HG03565 (cell line): ENCODE results near the gene FADS3.
"Not testable (repeated sequence)": the region's sequence is repeated elsewhere in the genome, so short reads cannot be mapped to it uniquely, and the experiment has no call there.

Experiments used
- ATAC-seq: cut with Tn5 transposase; IDR thresholded peaks from one replicate; pipeline ENCODE4 v1.9.1; 2021; ENCODE audit warnings: mild to moderate bottlenecking, moderate library complexity; ENCODE audit not compliant: unreplicated experiment

The FADS3 gene

DNA sequence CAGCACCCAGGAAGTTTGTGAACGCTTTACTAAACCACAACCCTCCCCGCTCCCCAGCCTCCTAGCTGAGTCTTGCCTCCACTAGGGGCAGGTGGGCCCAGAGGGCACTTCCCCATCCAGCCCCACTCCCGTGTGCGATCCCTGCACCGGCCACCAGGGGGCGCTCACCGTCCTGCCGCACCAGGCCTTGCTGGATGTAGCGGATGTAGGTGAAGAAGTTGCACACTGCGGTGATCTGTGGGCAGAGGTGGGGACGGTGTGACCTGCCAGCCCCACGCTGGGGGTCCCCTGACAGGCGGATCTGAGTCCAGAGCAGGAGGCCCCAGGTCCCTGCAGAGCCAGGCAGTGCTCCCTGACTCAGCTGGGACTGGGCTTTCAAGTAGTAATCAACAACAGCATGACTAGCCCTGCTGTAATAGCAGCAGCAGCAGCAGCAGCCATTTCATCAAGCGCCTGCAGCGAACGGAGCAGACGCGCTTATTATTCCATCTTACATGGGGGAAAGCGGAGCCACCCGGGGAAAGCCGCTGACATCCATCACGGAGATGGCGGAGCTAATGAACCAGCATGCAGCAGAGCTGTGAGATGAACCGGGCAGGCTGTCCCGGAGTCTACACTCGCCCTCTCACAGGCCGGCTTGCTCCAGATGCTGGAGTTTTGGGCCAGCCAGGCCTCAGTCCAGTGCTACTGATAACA lies 7.9 kb upstream of the FADS3 start:
- peak; percentile 59 for ATAC-seq

DNA sequence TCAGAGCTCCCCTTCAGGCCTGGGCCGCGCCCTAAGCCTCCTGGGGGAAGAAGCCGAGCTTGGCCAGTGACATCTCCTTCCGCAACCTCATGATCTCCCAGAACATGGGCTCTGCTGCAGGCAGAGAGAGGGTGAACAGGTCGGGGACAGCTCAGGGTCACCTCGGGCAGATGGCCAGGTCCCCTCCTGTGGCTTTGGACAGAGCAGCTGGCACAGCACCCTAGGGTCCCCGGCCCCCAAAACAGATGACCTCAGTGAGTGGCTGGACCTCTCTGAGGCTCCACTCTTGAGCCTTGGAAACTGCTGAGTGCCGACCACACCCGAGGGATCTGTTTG lies 6.9 kb upstream of the FADS3 start:
- no peak for ATAC-seq

DNA sequence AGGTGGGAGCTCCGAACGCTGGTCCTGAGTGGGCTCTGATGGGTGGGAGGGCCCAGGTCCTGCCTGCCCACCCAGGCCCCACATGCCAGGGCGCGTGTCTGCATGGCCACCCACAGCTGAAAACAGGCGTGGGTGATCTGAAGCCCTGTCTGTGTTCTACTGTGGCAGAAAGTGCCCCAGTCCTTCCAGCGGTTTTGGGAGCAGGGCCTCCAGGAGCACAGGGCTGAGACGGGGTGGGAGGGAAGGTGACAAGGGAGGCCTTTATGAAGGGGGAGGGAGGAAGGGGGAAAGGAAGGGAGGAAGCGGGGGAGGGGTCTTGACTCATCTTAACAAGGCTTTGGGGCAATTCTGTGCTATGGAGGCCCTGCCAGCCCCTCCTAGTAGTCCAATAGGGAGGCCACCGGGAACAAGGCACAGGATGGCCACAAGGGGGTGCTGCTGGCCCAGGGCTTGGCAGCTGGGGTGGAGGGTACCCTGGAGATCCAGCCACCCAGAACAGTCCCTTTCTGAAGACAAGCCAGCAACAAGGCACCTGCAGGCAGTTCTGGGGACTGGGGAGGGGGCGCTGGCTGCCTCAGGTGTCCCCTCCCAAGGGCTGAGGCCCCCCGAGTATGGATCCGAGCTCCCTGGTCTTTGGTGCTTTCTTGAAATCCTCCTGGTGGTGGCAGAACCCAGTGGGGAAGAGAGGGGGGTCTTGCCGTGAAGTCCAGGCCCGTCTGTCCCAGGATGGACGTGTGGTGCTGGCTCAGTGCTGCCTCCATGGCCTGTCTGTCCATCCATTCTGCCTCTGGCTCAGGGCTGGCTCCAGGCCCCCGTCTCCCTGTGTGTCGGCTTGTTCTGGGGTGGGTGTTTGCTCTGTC lies 6.3 kb upstream of the FADS3 start:
- no peak for ATAC-seq

DNA sequence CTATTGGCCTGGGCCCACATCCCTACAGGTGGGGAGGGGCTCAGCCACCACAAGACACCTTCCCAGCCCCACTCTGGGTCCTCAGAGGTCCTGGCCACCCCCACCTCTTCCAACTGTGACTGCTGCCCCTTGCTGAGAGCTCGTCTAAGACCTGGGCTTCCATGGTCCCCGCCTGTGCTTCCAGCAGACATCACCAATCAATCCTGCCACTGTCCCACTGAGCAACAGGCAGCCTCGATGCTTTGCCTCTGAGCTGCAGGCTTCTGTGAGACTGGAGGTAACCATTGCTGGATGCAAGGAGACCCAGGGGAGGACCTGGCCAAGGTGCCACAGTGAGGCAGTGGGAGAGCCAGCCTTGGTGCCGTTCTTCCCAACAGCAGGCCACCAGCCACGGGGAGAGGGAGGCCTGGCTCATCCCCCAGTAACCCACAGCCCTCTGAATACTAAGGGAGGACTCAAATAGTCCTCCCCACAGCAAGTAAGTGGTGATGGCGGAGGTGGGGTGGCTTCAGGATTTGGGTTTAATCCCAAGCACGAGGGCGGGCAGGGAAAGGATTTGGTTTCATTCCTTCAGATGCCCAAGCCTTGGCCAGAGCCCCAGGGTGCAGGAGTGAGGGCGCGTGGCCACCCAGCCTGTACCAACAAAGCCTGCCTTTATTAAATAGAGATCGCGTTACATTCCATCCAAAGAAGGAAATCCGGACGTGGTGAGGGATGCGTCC lies 5.5 kb upstream of the FADS3 start:
- no peak for ATAC-seq

DNA sequence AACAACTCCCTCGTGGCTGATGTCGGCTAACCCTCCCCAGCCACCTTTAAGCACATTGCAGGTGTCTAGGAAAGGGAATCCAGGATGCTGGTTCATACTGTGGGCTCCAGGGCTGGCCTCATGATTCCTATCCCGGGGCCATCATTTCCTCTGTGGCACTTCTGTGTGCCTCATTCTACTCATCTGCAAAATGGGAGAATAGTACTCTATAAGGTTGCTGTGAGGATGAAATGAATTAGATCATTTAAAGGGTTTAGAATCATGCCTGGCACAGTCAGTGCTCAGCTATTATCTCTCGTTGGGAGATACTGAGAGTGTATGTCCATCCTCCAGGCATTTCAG lies 4.3 kb upstream of the FADS3 start:
- no peak for ATAC-seq

DNA sequence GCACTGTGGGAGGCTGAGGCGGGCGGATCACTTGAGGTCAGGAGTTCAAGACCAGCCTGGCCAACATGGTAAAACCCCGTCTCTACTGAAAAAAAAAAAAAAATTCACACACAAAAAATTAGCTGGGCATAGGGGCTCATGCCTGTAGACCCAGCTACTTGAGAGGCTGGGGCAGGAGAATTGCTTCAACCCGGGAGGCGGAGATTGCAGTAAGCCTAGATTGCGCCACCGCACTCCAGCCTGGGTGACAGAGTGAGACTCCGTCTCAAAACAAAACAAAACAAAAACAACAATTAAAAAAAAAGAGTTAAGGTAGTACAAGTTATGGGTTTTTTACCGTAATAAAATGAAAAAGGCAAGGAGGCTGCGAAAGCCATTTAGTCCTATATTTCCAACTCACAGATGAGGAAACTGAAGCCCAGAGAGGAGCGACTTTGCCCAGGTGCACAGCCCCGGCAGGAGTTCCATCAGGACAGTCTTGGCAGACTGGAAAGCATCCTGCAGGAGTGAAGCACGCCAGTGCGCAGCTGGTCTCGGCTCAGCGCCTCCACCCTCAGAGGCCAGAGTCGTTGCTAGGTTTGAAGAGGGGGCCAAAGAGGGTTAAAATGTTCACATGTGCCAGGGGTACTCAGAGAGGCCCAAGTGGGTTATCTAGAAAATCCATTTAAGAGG lies 3.8 kb upstream of the FADS3 start:
- ATAC-seq = no peak

DNA sequence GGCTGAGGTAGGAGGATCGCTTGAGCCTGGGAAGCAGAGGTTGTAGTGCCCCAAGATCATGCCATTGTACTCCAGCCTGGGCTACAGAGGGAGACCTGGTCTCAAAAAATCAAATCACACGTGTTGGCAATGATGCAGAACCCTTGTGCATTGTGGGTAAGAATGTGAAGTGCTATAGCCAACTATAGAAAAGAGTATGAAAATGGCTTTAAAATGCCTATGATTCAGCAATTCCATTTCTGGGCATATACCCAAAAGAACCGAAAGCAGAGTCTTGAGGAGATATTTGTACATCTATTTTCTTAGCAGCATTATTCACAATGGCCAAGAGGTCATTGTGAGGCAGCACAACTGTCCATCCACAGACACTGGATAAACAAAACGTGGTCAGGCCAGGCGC lies 2.6 kb upstream of the FADS3 start:
- ATAC-seq = no peak

DNA sequence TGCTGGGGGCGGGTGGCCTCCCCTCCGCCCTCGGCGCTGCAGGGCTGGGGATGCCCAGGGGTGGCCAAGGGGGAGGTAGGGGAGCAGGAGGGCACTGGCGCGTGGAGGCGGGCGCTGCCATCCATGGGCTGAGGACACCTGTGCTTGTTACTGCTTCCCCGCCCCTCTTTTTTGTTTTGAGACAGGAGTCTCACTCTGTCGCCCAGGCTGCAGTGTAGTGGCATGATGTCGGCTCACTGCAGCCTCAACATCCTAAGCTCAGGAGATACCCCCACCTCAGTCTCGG lies 683 bp upstream of the FADS3 start:
- no peak for ATAC-seq

DNA sequence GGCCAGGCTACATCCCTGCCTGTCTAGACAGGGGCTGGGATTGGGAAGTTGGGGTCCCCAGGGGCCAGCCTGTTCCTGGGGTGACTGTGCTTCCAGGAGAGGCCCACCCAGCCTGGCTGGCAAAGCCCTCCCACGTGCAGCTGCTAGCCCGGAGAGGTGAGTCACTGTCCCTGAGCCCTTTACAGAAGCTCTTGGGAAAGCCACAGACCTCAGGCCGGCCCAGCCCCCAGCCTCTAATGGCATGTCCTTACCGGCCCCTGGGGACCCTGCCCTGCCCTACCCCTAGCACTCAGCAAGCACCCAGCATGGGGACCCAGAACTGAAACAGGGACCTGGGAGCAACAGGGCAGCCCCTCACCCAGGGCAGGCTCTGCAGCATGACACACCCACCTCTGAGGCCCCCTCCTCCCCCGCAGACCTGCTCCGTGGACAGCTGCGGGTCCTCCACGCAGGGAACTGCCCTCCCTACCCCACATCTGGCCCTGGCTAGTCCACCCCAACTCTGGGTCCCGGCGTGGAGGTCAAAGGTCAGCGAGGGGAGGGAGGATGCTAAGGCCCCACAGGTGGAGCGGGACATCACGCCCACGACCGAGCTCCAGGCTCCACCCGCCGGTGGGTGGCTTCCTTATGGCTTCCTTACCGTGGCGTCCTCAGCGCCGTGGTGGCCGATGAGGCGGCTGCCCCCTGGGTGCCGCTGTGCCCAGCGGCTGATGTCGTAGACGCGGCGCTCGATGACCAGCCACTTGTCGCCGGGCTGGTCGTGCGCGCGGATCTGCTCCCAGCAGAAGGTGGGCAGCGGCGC lies 615 bp downstream of the FADS3 start:
- no peak for ATAC-seq

DNA sequence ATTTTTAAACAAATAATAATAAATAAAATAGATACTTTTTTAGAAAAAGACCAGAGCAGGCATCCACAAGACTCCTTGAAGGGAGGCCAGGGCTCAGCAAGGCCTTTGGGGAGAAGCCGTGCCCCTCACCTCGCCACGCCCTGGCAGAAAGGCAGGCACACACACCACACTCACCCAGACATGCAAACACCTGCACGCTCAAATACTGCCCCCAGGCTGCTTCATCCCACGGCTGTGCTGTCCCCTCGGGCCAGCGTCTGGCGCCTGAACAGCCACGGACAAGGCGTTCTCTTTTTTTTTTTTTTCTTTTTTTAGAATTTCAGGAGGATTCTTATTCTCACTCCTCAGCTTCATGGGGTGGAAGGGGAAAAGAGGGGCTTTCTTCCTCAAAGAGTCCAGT lies 1.5 kb downstream of the FADS3 start:
- no peak for ATAC-seq

DNA sequence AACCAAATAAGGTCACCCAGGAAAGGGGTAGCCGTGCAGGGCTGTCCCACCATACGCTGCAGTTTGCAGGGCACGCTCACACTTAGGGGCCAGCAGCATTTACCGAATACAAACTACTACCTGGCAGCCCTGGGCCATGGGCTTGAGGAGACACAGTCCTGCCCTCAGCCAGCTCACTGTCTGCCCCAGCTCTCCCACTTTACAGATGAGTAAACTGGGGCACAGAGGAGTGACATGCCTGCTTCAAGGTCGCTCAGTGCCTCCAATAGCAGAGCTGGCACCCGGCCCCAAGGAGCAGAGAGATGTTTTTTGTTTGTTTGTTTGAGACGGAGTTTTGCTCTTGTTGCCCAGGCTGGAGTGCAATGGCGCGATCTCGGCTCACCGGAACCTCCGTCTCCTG lies 2.8 kb downstream of the FADS3 start:
- no peak for ATAC-seq

DNA sequence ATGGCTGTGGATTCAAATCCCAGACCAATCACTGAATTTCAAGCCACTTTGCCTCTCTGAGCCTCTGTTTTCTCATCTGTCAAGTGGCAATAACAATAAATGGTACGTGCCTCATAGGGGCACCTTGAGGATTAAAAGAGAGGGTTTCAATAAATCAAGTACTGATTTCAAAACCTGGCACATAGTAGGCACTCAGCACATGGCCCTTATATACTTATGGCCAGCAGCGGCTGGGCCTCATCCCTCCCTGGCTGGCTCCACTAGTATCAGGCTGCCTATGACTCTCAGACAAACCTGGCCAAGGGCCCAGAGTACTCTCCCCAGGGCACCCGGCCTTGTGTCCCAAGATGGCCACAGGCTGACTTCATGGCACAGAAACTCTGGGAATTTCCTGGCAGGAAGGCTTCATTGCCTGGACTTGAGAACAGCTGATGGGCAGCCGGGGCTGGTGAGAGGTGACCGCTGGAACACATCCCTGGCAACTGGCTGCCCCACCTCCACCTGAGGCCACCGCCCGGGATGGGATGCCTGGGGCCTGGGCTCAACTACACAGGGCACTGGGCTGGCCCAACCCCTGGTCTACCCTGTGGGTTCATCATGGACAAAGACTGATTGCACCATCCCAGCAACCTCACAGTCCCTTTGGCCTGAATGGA lies 3.4 kb downstream of the FADS3 start:
- no peak for ATAC-seq

DNA sequence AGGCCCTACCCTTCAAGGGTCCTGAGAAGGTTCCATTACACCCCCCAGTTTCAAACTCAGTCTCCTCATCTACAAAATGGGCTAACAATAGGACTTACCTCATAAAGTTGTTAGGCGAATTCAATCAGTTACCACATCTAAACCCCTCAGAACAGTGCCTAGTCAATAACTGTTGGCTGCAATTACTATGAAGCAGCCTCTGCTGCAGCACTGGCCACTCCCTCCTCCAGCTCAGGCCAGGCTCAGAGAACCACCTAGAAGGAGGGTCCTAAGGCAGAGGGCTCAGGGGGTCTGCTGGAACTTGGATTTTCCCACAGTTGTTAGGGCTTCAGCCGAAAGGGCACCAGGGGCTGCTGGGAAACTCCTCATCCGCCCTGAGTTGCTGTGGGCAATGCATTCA lies 4.7 kb downstream of the FADS3 start:
- ATAC-seq = no peak

DNA sequence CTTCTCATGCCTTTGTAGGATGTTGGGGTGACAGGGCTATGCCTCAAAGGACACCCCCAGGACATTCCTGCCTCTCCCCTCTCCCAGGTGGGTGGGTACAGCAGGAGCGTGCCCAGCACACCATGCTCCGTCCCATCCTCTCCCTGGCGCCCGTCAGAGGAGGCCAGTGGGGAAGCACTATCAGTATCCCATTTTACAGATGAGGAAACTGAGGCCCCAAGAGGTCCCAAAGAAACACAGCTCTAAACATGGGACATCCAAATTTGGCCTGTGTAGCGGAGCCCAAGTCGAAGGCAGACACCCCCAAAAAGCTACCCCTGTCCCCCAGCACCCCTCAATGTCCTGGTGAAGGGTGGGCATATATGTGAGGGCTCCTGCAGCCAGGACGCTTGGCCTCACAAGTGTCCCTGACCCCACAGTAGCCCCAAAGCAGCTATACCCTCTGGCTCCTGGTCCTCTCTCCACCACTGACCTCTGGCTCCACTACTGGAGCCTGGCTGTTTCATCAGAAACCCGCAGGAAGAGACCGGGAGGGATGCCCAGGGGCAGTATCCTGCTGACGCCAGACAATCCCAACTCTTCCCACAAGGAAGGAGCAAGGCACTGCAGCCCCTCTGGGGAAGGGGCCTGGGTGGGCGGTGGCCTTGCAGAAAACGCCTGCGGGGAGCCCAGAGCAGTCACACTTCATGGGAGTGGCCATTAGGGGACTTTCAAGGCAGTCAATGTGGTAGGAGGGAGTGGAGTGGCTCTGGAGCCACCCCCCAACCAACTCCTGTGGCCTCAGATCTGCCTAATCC lies 5.4 kb downstream of the FADS3 start:
- no peak for ATAC-seq

DNA sequence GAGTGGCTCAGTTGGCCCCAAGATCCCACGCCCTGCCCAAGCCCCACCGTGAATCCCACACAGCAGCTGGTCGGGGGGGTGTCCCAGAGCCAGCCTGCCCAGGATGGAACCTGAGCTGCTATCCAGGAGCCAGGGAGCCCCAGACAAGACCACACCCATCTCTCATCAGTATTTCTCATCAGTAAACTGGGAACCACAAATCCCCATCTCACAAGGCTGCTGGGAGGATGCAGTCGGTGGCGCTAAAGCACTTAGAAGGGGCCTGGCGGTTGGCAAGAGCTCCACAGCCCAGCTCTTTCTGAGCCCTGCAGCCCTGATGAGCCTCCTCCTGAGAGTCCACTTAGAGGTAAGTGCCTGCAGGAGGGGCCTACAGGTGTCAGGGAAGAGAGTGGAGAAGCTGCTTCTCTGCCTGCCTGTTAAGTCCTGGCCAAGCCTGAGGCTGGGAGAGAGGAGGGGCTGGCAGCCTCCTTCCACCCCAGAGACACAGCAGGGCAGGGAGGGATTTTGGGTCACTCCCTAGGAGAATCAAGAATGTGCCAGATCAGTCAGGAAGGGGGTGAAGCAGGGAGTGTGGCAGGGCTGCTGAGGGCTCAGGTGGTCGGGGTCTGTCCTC lies 6.1 kb downstream of the FADS3 start:
- no peak for ATAC-seq

DNA sequence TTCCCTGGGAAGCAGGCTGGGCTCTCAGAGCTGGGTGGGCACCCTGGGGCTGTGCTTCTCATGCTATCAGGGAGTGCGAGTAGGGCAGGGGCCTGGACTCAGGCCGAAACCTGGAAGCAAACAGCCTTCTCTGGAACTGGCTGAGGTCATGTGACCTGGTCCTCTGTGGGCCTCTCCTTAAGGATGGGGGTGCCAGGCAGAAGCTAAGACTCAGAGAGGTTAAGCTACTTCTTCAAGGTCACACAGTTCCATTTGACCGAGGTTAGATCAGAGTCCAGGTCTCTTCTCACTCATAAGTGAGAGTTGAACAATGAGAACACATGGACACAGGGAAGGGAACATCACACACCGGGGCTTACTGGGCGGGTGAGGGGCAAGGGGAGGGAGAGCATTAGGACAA lies 7.4 kb downstream of the FADS3 start:
- ATAC-seq = no peak

DNA sequence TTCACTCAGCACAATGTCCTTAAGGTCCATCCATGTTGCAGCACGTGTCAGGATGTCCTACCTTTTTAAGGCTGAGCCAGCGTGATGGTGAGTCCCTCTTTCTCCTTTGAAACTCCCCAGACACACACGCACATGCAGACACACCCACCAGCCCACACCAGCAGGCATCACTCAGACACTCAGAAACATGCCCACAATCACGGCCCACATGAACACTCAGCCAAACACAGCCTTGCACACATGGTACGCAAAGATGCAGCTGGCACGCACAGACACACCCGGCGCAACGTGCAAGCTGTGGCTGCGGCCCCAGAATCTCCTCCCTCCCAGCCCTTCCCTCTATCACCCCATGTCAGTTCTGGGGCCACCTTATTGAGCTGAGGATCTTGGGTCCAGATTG lies 8.0 kb downstream of the FADS3 start:
- ATAC-seq = no peak

DNA sequence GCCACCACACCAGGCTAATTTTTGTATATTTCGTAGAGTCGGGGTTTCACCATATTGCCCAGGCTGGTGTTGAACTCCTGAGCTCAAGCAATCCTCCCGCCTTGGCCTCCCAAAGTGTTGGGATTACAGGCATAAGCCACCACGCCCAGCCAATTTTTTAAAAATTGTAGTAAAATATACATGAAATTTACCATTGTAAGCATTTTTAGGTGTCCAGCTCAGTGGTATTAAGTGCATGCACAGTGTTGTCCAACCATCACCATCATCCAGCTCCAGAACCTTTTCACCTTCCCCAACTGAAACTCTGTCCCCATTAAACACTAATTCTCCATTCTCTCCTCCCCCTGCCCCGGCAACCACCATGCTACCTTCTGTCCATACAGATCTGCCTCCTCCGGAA lies 8.5 kb downstream of the FADS3 start:
- no peak for ATAC-seq

DNA sequence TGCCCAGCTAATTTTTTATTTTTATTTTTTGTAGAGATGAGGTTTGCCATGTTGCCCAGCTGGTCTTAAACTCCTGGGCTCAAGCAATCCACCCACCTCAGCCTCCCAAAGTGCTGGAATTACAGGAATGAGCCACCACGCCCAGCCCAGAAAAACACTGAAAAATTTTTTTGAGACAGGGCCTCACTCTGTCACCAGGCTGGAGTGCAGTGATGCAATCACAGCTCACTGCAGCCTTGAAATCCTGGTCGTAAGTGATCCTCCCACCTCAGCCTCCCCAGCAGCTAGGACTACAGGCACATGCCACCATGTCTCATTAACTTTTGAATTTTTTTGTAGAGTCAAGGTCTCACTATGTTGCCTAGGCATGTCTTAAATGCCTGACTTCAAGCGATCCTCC lies 9.1 kb downstream of the FADS3 start:
- ATAC-seq = not testable (repeated sequence)
